Smooth muscle cell (in vitro differentiated cells): ENCODE data around the gene ANKRD34C. TPM values are rescaled to one million over a fixed set of nuclear protein-coding genes. Genes with fewer than 3 reads are reported as not detected.

Experiments
- DNase-seq: peaks from one replicate; lab custom pipeline; 2025; ENCODE audit not compliant: unreplicated experiment; lab: John Stamatoyannopoulos, UW
- H2AFZ ChIP-seq: fragments of 200-600 bp; sonication (generic); 2 replicates; pipeline ENCODE4 v1.6.0; 2016; ENCODE audit warnings: antibody characterized with exemption, low read depth, mild to moderate bottlenecking
- H3F3A ChIP-seq: fragments of 200-600 bp; sonication (generic); 2 replicates; pipeline ENCODE4 v1.6.0; 2017; ENCODE audit warnings: antibody characterized with exemption, low read depth
- H3K27ac ChIP-seq: fragments of 200-600 bp; sonication (generic); 2 replicates; pipeline ENCODE4 v1.5.1; 2016; ENCODE audit warnings: low read depth, mild to moderate bottlenecking
- H3K27me3 ChIP-seq: fragments of 200-600 bp; sonication (generic); 2 replicates; pipeline ENCODE4 v1.6.1; 2016; ENCODE audit warnings: low read depth, mild to moderate bottlenecking
- H3K36me3 ChIP-seq: fragments of 200-600 bp; sonication (generic); 2 replicates; pipeline ENCODE4 v1.5.1; 2016; ENCODE audit warnings: low read depth
- H3K4me1 ChIP-seq: fragments of 200-600 bp; sonication (generic); 2 replicates; pipeline ENCODE4 v1.5.1; 2016; ENCODE audit warnings: low read depth
- H3K4me2 ChIP-seq: fragments of 200-600 bp; sonication (generic); 2 replicates; pipeline ENCODE4 v1.6.0; 2016; ENCODE audit warnings: mild to moderate bottlenecking
- H3K4me3 ChIP-seq: fragments of 200-600 bp; sonication (generic); 2 replicates; pipeline ENCODE4 v1.5.1; 2016; ENCODE audit warnings: mild to moderate bottlenecking
- H3K79me2 ChIP-seq: fragments of 200-600 bp; sonication (generic); 2 replicates; pipeline ENCODE4 v1.6.0; 2016; ENCODE audit warnings: low read depth, mild to moderate bottlenecking
- H3K9ac ChIP-seq: fragments of 200-600 bp; sonication (generic); 2 replicates; pipeline ENCODE4 v1.6.0; 2016; ENCODE audit warnings: low read depth
- H3K9me3 ChIP-seq: fragments of 200-600 bp; sonication (generic); replicated peaks from 2 replicates; pipeline ENCODE4 v1.5.1; 2016; ENCODE audit warnings: low read depth
- H4K20me1 ChIP-seq: fragments of 200-600 bp; sonication (generic); 2 replicates; pipeline ENCODE4 v1.6.0; 2016; ENCODE audit warnings: low read depth
- WGBS: methylation state at CpG from one replicate; pipeline ENCODE4 v1.1.7; 2016; ENCODE audit warnings: low lambda C conversion rate; 5-methylcytosine and 5-hydroxymethylcytosine counted together
- polyA plus RNA-seq: library from polyadenylated mRNA; unstranded; fragments of >200 nt; fragmentation: Nextera tagmentation; extraction: Ambion mirVana; gene quantifications from 2 replicates; pipeline ENCODE4 v1.2.1, GENCODE V29; 2016
- total RNA-seq: library from RNA; depleted of rRNA; stranded (reverse); fragments of >200 nt; gene quantifications from 2 replicates; pipeline ENCODE4 v1.2.3, GENCODE V29; 2014
- TF ChIP-seq, protein P1 (sequence below): fragments of 200-600 bp; sonication (generic); IDR thresholded peaks from 2 replicates; pipeline ENCODE4 v1.5.1; 2017; ENCODE audit warnings: borderline replicate concordance, mild to moderate bottlenecking, antibody characterized with exemption; ENCODE audit not compliant: insufficient read depth, poor library complexity, severe bottlenecking

ANKRD34C gene
- total and polyA plus RNA-seq, 2 experiments from 2014 or later: not detected

DNA sequence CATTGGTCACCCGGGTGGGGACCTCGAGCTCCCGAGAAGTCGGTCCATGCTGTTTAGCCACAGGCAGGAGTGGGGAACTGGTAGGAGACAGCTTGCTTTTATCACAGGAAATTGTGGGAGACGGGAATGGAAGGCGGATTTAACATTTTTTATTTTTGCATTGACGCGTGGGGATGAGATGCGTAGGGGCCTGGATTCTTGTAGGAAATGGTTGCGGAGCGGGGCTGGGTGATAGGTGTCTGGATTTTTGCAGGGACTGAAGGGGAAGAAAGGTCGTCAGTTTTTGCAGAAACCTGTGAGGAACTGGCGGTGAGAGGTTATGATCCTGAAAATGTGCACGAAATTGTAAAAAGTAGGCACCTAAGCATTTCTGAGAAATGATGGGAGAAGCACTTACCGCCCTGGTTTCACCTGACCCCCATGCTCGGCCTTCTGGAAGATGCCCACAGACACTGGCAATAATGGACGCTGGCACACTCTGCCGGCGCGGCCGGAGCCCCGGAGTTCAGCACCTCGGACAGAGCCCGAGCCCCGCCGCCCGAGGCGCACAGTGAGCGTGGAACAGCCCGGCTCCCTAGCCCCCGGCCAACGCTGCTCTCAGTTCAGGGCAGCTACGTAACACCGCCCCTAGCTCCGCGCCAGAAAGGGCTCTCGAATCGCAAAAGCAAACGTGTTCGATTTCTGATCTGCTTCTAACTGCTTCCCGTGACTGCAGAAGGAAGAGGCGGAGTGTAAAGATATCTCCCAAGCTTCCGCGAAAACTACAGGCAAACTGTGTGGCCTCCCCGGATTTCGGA lies 928 bp downstream of the ANKRD34C start:
- no peaks in the 10 kb centered on the region for H3F3A ChIP-seq
- no peaks in the 10 kb centered on the region for H3K79me2 ChIP-seq
- no peaks in the 10 kb centered on the region for H3K36me3 ChIP-seq
- no peak overlapping the region for H3K4me3 ChIP-seq
- H3K4me2 ChIP-seq: peak overlapping the region; percentile 73
- 18% methylated on average over 46 of the region's 46 CpGs for WGBS
- peaks cover 89% of the 10 kb centered on the region for H3K27me3 ChIP-seq
- H3K9me3 ChIP-seq: no peaks in the 10 kb centered on the region
- H3K27ac ChIP-seq: no peak overlapping the region
- H4K20me1 ChIP-seq: no peaks in the 10 kb centered on the region
- no peak overlapping the region for H3K9ac ChIP-seq
- TF ChIP-seq, protein P1, sequence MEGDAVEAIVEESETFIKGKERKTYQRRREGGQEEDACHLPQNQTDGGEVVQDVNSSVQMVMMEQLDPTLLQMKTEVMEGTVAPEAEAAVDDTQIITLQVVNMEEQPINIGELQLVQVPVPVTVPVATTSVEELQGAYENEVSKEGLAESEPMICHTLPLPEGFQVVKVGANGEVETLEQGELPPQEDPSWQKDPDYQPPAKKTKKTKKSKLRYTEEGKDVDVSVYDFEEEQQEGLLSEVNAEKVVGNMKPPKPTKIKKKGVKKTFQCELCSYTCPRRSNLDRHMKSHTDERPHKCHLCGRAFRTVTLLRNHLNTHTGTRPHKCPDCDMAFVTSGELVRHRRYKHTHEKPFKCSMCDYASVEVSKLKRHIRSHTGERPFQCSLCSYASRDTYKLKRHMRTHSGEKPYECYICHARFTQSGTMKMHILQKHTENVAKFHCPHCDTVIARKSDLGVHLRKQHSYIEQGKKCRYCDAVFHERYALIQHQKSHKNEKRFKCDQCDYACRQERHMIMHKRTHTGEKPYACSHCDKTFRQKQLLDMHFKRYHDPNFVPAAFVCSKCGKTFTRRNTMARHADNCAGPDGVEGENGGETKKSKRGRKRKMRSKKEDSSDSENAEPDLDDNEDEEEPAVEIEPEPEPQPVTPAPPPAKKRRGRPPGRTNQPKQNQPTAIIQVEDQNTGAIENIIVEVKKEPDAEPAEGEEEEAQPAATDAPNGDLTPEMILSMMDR: no peak
- H2AFZ ChIP-seq: no peak overlapping the region
- H3K4me1 ChIP-seq: no peaks in the 10 kb centered on the region
- DNase-seq: peak; percentile 26

- DNase-seq: no peak
- no peaks in the 10 kb centered on the region for H3K79me2 ChIP-seq
- no peak overlapping the region for H3K4me3 ChIP-seq
- H3F3A ChIP-seq: no peaks in the 10 kb centered on the region
- H3K36me3 ChIP-seq: no peaks in the 10 kb centered on the region
- WGBS: 81% methylated on average over 6 of the region's 6 CpGs
- H3K9me3 ChIP-seq: no peaks in the 10 kb centered on the region
- TF ChIP-seq, protein P1: no peak
- H3K27me3 ChIP-seq: peaks cover 45% of the 10 kb centered on the region
- H3K27ac ChIP-seq: no peak overlapping the region
- no peak overlapping the region for H3K4me2 ChIP-seq
- H3K4me1 ChIP-seq: no peaks in the 10 kb centered on the region
- no peaks in the 10 kb centered on the region for H4K20me1 ChIP-seq
- no peak overlapping the region for H2AFZ ChIP-seq
- no peak overlapping the region for H3K9ac ChIP-seq
Measured at GRCh38 chr15:79290642-79291275, 8.2 kb downstream of the ANKRD34C start.

- H3K27me3 ChIP-seq: peaks cover 37% of the 10 kb centered on the region
- no peaks in the 10 kb centered on the region for H4K20me1 ChIP-seq
- no peaks in the 10 kb centered on the region for H3K79me2 ChIP-seq
- H2AFZ ChIP-seq: no peak overlapping the region
- H3F3A ChIP-seq: no peaks in the 10 kb centered on the region
- no peak overlapping the region for H3K4me2 ChIP-seq
- H3K4me3 ChIP-seq: no peak overlapping the region
- DNase-seq: no peak
- TF ChIP-seq, protein P1: no peak
- 77% methylated on average over 4 of the region's 4 CpGs for WGBS
- H3K9me3 ChIP-seq: no peaks in the 10 kb centered on the region
- no peaks in the 10 kb centered on the region for H3K4me1 ChIP-seq
- H3K36me3 ChIP-seq: no peaks in the 10 kb centered on the region
- H3K9ac ChIP-seq: no peak overlapping the region
- H3K27ac ChIP-seq: no peak overlapping the region
Measured at GRCh38 chr15:79292011-79292410, 9.5 kb downstream of the ANKRD34C start.
